Liver (tissue), 2 donors: Measurements from ENCODE around the gene THUMPD2.

Experiments used
- MAX ChIP-seq: IDR thresholded peaks from 2 replicates; pipeline ENCODE4 v1.6.1; 2016; ENCODE audit warnings: antibody characterized with exemption
- REST ChIP-seq: IDR thresholded peaks from 2 replicates; pipeline ENCODE4 v1.6.1; 2016; ENCODE audit warnings: antibody characterized with exemption, mild to moderate bottlenecking
- ZBTB33 ChIP-seq: IDR thresholded peaks from 2 replicates; pipeline ENCODE4 v1.6.1; 2016; ENCODE audit warnings: antibody characterized with exemption
- TF ChIP-seq, protein P1 (sequence below): fragments of 150-350 bp; IDR thresholded peaks from 2 replicates; pipeline ENCODE4 v1.5.1; 2017; ENCODE audit warnings: improper control_type of control experiment, low read depth, low read length; ENCODE audit not compliant: missing input control
- donor health status: healthy.

DNA sequence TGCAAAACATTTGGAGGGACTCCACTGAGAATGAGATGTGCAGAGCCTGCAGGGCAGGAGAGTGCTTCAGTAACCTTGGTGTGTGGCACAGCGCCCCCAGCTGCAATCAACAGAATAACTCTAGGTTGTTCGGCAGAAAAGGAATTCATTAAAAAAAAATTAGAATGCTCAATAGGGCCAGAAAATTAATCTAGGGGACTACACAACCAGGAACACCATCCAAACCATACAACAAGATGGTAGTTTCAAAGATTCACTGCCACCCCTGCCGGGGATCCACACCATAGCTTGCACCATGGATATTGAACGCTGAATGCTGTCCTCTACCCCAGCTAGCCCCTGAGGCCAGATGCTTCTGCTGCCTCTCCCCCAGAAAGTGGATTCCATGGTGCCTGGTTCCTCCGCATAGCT lies 50.1 kb downstream of the THUMPD2 start:
- TF ChIP-seq REST (no peak), ZBTB33 (no peak), MAX (no peak)
- TF ChIP-seq, protein P1, sequence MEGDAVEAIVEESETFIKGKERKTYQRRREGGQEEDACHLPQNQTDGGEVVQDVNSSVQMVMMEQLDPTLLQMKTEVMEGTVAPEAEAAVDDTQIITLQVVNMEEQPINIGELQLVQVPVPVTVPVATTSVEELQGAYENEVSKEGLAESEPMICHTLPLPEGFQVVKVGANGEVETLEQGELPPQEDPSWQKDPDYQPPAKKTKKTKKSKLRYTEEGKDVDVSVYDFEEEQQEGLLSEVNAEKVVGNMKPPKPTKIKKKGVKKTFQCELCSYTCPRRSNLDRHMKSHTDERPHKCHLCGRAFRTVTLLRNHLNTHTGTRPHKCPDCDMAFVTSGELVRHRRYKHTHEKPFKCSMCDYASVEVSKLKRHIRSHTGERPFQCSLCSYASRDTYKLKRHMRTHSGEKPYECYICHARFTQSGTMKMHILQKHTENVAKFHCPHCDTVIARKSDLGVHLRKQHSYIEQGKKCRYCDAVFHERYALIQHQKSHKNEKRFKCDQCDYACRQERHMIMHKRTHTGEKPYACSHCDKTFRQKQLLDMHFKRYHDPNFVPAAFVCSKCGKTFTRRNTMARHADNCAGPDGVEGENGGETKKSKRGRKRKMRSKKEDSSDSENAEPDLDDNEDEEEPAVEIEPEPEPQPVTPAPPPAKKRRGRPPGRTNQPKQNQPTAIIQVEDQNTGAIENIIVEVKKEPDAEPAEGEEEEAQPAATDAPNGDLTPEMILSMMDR, result peak; percentile 65
